Thymus (tissue), 11 donors: ENCODE data around the gene BACH2. TPM values are rescaled to one million over a fixed set of nuclear protein-coding genes. Genes with fewer than 3 reads are reported as not detected.

Experiments
- DNase-seq, 9 donors: peaks; one replicate each; pipeline ENCODE4 v3.0.0-alpha.2; 2013; ENCODE audit warnings: low spot score in 9 of 9, low read depth in 6 of 9, missing footprints in 1 of 9
- H3K27ac ChIP-seq, 2 donors: one replicate each; pipeline ENCODE4 v1.5.1; 2013; ENCODE audit warnings: control low read depth in 1 of 2, low read depth in 1 of 2, low read length in 1 of 2, mild to moderate bottlenecking in 1 of 2, moderate library complexity in 1 of 2
- H3K27me3 ChIP-seq, 2 donors: one replicate each; pipeline ENCODE4 v1.5.1; 2013; ENCODE audit warnings: low read length in 1 of 2; ENCODE audit not compliant: control insufficient read depth in 2 of 2, insufficient read depth in 1 of 2
- H3K36me3 ChIP-seq, 2 donors: one replicate each; pipeline ENCODE4 v1.5.1; 2013; ENCODE audit warnings: low read length in 1 of 2, mild to moderate bottlenecking in 1 of 2, moderate library complexity in 1 of 2; ENCODE audit not compliant: control insufficient read depth in 2 of 2, insufficient read depth in 2 of 2
- H3K4me1 ChIP-seq, 2 donors: one replicate each; pipeline ENCODE4 v1.5.1; 2013; ENCODE audit warnings: low read length in 2 of 2; ENCODE audit not compliant: control insufficient read depth in 2 of 2, insufficient read depth in 2 of 2
- H3K4me3 ChIP-seq, 2 donors: one replicate each; pipeline ENCODE4 v1.5.1; 2013; ENCODE audit warnings: low read length in 2 of 2, control low read depth in 1 of 2, mild to moderate bottlenecking in 1 of 2
- H3K9me3 ChIP-seq, 2 donors: one replicate each; pipeline ENCODE4 v1.5.1; 2013; ENCODE audit warnings: low read length in 1 of 2, mild to moderate bottlenecking in 1 of 2; ENCODE audit not compliant: control insufficient read depth in 2 of 2, insufficient read depth in 1 of 2
- WGBS: extraction: QIAGEN DNeasy Blood & Tissue Kit; methylation state at CpG from one replicate; pipeline ENCODE4 v1.1.7; 2013; 5-methylcytosine and 5-hydroxymethylcytosine counted together
- polyA plus RNA-seq: library from polyadenylated mRNA; stranded (reverse); fragments of 200-250 nt; gene quantifications from one replicate; pipeline ENCODE4 v1.2.3, GENCODE V29; 2013
- total RNA-seq: library from RNA; stranded (reverse); fragments of 120-200 nt; gene quantifications from one replicate; pipeline ENCODE4 v1.2.4, GENCODE V29; 2013
- donor health status: healthy.

The BACH2 gene
- total and polyA plus RNA-seq, 2 donors, result 12.3 to 12.7 TPM

DNA sequence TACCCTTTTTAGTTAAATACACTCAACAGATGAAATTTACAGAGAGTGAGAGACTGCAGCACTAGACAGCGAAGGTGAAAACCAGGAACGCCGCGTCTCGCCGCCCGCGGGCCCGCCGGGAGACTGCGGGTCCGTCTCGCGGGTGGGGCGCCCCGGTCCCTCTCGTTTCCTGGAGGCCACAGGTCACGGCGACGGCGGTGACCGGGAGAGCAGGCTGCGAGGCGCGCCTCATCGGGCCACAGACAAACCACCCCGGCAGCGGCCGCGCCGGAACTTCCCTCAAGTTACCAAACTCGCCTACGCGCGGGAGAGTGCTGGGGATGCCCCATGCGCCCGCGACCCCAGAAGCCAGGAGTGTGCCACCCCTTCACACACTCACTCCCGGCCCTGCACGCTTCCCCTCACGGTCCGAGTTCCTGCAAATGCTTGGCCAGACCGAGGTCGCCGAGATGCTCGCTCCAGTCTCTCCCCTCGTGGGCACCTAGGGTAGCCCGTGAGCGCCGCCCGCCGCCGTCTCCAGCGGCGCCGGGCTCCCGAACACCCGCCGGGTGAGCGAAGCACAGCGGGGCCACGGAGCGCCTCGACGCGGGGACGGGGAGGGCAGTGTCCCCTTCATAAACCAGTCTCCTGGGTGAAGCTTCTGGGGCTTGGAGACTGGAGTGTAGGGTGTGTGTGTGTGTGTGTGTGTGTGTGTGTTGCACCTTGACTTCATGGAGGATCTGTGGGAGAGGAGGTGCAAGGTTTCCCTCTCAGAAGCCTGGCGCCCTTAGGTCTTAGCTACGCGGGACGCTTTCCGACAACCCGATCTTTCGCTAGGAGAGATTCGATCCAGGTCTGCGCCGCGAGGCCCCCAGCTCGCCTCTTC, 1.4 kb downstream of the BACH2 start:
- Histone ChIP-seq H3K27ac (peak overlapping the region; percentile 80 to 94), H3K4me3 (peak overlapping the region; percentile 71 to 96), H3K9me3 (no peaks in the 10 kb centered on the region), H3K4me1 (peaks cover 7 to 31% of the 10 kb centered on the region in 2 donors), H3K27me3 (peaks cover 0 to 9% of the 10 kb centered on the region in 2 donors), H3K36me3 (peaks cover 3 to 6% of the 10 kb centered on the region in 2 donors)
- DNase-seq, result peak in 4 of 9 donors; percentile 53 to 81 (median 62)
- WGBS, result under 1% methylated on average over 79 of the region's 79 CpGs

DNA sequence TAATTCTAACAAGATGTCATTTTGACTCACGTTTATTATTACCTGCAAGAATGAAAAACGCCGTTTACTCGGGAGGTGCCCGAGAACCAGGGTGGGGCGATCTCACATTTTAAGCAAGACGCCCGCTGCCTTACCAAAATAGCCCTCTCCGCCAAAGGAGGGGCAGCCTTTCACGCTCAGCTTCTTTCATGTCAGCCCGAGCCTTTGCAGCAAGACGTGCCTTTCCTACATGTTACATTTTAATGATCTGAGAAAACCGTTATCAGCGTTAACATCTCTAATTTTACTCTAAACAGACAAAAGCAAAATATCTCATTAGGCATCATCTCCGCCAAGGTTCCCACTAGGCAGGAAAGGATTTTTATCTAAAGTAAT, 2.0 kb downstream of the BACH2 start:
- Histone ChIP-seq H3K4me1 (peaks cover 7 to 32% of the 10 kb centered on the region in 2 donors), H3K27me3 (peaks cover 0 to 9% of the 10 kb centered on the region in 2 donors)

DNA sequence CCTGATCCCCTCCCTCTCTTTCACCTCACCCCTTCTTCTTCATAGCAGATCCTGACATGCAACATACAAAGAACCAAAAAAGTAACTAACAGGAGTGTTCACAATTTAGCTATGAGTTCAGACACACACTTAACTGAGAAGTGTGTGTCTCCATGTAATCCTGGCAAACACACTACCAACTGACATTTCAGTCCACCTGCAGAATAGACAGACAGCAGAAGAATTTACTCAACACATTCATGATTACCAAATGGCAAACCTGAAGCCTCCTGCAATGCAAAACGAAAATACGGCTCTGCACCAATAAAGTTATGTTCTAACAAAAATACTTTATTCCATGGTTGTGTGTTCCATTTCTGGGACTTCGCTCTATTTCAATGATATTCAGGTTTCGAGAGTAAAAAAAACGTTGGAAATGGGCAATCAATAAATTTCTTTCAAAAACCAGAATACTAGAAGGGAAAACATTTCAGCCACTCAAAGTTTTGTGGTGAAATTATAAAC, 2.6 kb downstream of the BACH2 start:
- WGBS, result 81% methylated on average over 5 of the region's 5 CpGs
- DNase-seq, result peak in 1 of 9 donors; percentile 60
- Histone ChIP-seq H3K9me3 (no peaks in the 10 kb centered on the region), H3K4me1 (peaks cover 7 to 35% of the 10 kb centered on the region in 2 donors), H3K36me3 (peaks cover 3 to 6% of the 10 kb centered on the region in 2 donors), H3K27me3 (peaks cover 0 to 9% of the 10 kb centered on the region in 2 donors), H3K27ac (peak overlapping the region; percentile 13 to 80), H3K4me3 (peak overlapping the region; percentile 71 to 96)

More for the DNA sequence above, 2.0 kb downstream of the BACH2 start:
- DNase-seq, result peak in 3 of 9 donors; percentile 46 to 80 (median 60)
- H3K9me3 ChIP-seq, result no peaks in the 10 kb centered on the region
- peak overlapping the region; percentile 71 to 96 for H3K4me3 ChIP-seq
- H3K36me3 ChIP-seq, result peaks cover 3 to 6% of the 10 kb centered on the region in 2 donors
- WGBS, result 2% methylated on average over 15 of the region's 15 CpGs
- H3K27ac ChIP-seq, result peak overlapping the region; percentile 80 to 94

DNA sequence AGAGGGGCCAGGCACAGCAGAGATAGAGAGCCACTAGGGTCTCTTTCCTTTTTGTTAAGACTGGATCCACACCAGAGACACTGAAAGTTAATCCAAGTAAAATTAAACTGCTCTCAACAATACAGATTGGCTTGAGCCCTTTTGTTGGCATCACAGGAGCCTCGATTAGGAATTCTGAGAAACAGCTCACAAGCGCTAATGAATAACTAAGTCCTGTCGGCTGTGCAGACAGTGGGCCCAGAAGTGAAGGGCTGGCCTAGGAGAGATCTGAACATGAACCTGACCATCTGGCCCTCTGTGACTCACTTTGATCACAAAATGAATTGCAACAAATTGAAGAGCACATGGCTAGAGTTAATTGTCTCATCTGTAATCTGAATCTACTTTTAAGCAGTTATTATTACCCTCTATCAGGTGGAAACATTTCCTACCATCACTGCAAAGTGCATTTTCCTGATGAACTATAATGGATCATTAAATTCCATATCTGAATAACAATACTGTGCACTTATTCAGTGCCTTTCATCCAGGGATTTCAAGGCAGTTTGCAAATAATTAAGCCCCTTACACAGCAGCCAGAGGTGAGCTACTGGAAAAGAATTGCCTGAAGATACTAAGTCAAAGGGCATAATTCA, 3.2 kb downstream of the BACH2 start:
- WGBS, result 88% methylated on average over 3 of the region's 3 CpGs
- H3K4me3 ChIP-seq, result peak overlapping the region; percentile 71 to 96
- H3K36me3 ChIP-seq, result peaks cover 3 to 6% of the 10 kb centered on the region in 2 donors
- H3K9me3 ChIP-seq, result no peaks in the 10 kb centered on the region
- H3K4me1 ChIP-seq, result peaks cover 7 to 35% of the 10 kb centered on the region in 2 donors
- H3K27ac ChIP-seq, result peak overlapping the region; percentile 68 to 80
- DNase-seq, result no peak
- H3K27me3 ChIP-seq, result peaks cover 0 to 9% of the 10 kb centered on the region in 2 donors

DNA sequence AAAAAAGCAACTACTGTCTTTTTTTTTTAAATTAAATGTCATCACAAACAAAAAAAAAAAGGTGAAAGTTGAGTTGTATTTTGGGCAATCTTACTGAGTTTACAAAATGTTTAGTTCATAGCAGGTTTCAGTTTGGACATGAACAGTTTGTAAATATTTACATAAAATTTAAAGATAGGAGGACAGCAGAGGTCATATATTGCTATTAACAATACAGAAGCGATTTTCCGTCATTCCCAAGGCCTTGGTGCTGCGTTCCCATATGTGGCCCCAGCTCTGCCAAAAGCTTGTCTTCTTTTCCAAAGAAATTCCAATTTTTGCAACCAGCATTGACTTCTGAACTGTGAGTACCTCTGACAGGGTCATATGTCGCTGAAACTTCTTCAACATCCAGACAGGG, 5.1 kb downstream of the BACH2 start:
- Histone ChIP-seq H3K4me1 (peaks cover 10 to 36% of the 10 kb centered on the region in 2 donors), H3K36me3 (peaks cover 3 to 6% of the 10 kb centered on the region in 2 donors), H3K9me3 (peaks cover 0 to 3% of the 10 kb centered on the region in 2 donors), H3K27ac (peak overlapping the region; percentile 18 to 39), H3K4me3 (peak overlapping the region in 1 of 2 donors; percentile 96), H3K27me3 (peaks cover 0 to 4% of the 10 kb centered on the region in 2 donors)
- DNase-seq, result no peak
- 96% methylated on average over 4 of the region's 4 CpGs for WGBS

DNA sequence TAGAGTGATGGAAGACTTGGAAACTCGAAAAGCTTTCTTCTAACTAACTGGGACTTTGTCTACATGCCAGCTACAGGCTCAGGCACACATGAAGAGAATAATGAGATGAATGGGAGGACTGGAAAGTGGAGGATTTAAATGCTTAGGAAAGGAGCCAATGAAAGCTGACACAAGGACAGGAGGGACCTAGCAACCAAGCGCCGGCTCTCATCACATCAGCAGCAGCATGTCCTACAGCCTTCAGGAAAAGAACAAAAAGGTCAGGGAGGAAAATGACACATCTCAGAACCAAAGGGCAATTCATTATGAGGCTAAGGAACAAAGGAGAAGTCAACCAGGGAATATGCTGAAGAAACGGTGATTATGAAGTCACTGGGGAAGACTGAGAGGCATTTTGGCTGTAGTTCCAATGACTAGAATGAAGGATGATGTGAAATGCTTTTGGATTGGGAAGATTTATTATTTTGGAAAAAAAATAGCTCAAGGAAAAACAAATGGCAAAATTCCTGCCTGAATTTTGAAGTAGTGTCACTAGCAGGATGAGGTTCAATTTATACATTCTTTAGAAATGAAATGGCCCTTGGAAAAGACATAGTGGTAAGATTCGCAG, 5.7 kb downstream of the BACH2 start:
- peaks cover 3 to 6% of the 10 kb centered on the region in 2 donors for H3K36me3 ChIP-seq
- no peak for DNase-seq
- peaks cover 0 to 3% of the 10 kb centered on the region in 2 donors for H3K9me3 ChIP-seq
- H3K4me3 ChIP-seq, result no peak overlapping the region
- peaks cover 15 to 42% of the 10 kb centered on the region in 2 donors for H3K4me1 ChIP-seq
- 93% methylated on average over 5 of the region's 5 CpGs for WGBS
- H3K27ac ChIP-seq, result no peak overlapping the region
- H3K27me3 ChIP-seq, result peaks cover 0 to 4% of the 10 kb centered on the region in 2 donors

DNA sequence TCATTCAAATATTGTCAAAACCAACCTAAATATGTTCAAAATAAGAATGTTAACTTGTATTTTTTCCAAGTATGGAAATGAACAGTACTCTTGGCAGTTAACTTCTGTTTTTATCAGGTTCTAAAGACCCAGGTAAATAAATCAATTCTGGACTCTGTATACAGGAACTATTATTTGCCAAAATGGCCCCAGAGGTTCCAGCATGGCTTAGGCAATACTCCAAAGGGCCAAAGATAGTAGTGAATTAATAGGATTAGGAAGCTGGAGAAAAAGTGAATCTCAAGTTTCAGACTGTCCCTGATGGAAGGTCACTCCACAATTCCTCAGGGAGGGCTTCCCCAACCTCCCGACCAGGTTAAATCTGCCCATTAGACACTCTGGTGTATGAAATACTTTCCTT, 6.7 kb downstream of the BACH2 start:
- Histone ChIP-seq H3K4me3 (no peak overlapping the region), H3K36me3 (peaks cover 3 to 6% of the 10 kb centered on the region in 2 donors), H3K9me3 (peaks cover 0 to 3% of the 10 kb centered on the region in 2 donors), H3K27ac (no peak overlapping the region), H3K4me1 (peaks cover 21 to 52% of the 10 kb centered on the region in 2 donors), H3K27me3 (no peaks in the 10 kb centered on the region)
- 96% methylated on average over 1 of the region's 1 CpG for WGBS
- no peak for DNase-seq

DNA sequence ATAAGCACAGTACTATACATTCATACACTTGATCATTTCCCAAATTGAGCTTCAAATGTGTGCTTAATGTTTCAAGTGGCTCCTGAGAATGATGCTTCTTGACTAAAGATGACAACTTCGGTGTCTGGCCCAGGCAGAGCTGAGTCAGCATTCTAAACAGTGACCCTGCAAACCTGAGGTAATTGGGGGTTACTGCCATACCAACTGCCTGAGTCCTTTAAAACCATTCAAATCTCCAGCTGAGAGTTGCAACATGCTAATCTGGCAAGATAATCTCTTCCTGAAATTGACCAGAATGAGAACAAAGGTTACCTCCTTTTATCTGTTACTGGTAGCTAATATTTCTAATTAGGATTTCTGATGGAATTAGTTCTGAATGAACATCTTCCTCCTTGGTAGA, 8.2 kb downstream of the BACH2 start:
- peaks cover 0 to 3% of the 10 kb centered on the region in 2 donors for H3K9me3 ChIP-seq
- no peaks in the 10 kb centered on the region for H3K27me3 ChIP-seq
- no peak overlapping the region for H3K4me3 ChIP-seq
- no peak overlapping the region for H3K27ac ChIP-seq
- H3K4me1 ChIP-seq, result peaks cover 26 to 50% of the 10 kb centered on the region in 2 donors
- H3K36me3 ChIP-seq, result peaks cover 3 to 6% of the 10 kb centered on the region in 2 donors
- 54% methylated on average over 1 of the region's 1 CpG for WGBS
- no peak for DNase-seq
